Loucy (cell line): Measurements from ENCODE around the gene LYPD8.
"Not testable (repeated sequence)": the region's sequence is repeated elsewhere in the genome, so short reads cannot be mapped to it uniquely, and the experiment has no call there.

Experiments used
- H2AFZ ChIP-seq: fragments of 200-600 bp; sonication (generic); 2 replicates; pipeline ENCODE4 v1.6.0; 2016; ENCODE audit warnings: antibody characterized with exemption, mild to moderate bottlenecking, low read length, moderate library complexity
- H3F3A ChIP-seq: fragments of 200-600 bp; 2 replicates; pipeline ENCODE4 v1.6.0; 2016; ENCODE audit warnings: antibody characterized with exemption, low read depth, mild to moderate bottlenecking
- H3K27me3 ChIP-seq: fragments of 200-600 bp; sonication (generic); 2 replicates; pipeline ENCODE4 v1.6.1; 2014; ENCODE audit warnings: low read length, mild to moderate bottlenecking; ENCODE audit not compliant: insufficient read depth, poor library complexity, severe bottlenecking
- H3K36me3 ChIP-seq: fragments of 200-600 bp; sonication (generic); 2 replicates; pipeline ENCODE4 v1.6.1; 2016; ENCODE audit warnings: low read length; ENCODE audit not compliant: insufficient read depth
- H3K4me1 ChIP-seq: fragments of 200-600 bp; sonication (generic); 2 replicates; pipeline ENCODE4 v1.5.1; 2014; ENCODE audit warnings: low read length, mild to moderate bottlenecking; ENCODE audit not compliant: insufficient read depth, poor library complexity, severe bottlenecking
- H3K4me2 ChIP-seq: fragments of 200-600 bp; sonication (generic); 2 replicates; pipeline ENCODE4 v1.6.0; 2014; ENCODE audit warnings: antibody characterized with exemption, low read length, low read depth, mild to moderate bottlenecking; ENCODE audit not compliant: poor library complexity, severe bottlenecking
- H3K4me3 ChIP-seq: fragments of 200-600 bp; sonication (generic); 2 replicates; pipeline ENCODE4 v1.5.1; 2014; ENCODE audit warnings: low read length, mild to moderate bottlenecking, mixed read lengths; ENCODE audit not compliant: poor library complexity, severe bottlenecking
- H3K79me2 ChIP-seq: fragments of 200-600 bp; sonication (generic); 2 replicates; pipeline ENCODE4 v1.6.1; 2014; ENCODE audit warnings: low read length; ENCODE audit not compliant: insufficient read depth
- H3K9ac ChIP-seq: fragments of 200-600 bp; sonication (generic); 2 replicates; pipeline ENCODE4 v1.6.0; 2014; ENCODE audit warnings: mild to moderate bottlenecking, low read depth, low read length, moderate library complexity; ENCODE audit not compliant: poor library complexity, severe bottlenecking
- H3K9me2 ChIP-seq: fragments of 200-600 bp; sonication (generic); replicated peaks from 2 replicates; pipeline ENCODE4 v1.6.1; 2016; ENCODE audit warnings: low read depth, low read length, mixed read lengths
- H3K9me3 ChIP-seq: fragments of 200-600 bp; sonication (generic); 2 replicates; pipeline ENCODE4 v1.6.1; 2014; ENCODE audit warnings: mild to moderate bottlenecking, antibody characterized with exemption, low read length, low read depth; ENCODE audit not compliant: insufficient read depth
- H4K20me1 ChIP-seq: fragments of 200-600 bp; sonication (generic); 2 replicates; pipeline ENCODE4 v1.6.0; 2014; ENCODE audit warnings: antibody characterized with exemption, low read length, mild to moderate bottlenecking; ENCODE audit not compliant: insufficient read depth, poor library complexity, severe bottlenecking
- EZH2phosphoT487 ChIP-seq: fragments of 200-600 bp; IDR thresholded peaks from 2 replicates; pipeline ENCODE4 v1.6.1; 2018; ENCODE audit warnings: antibody characterized with exemption, mild to moderate bottlenecking, moderate library complexity, borderline replicate concordance
- TF ChIP-seq, protein P1 (sequence below): fragments of 200-600 bp; sonication (generic); conservative IDR thresholded peaks from 2 replicates; pipeline ENCODE4 v1.5.1; 2014; ENCODE audit warnings: mild to moderate bottlenecking, antibody characterized with exemption, low read length

Gene LYPD8, protein sequence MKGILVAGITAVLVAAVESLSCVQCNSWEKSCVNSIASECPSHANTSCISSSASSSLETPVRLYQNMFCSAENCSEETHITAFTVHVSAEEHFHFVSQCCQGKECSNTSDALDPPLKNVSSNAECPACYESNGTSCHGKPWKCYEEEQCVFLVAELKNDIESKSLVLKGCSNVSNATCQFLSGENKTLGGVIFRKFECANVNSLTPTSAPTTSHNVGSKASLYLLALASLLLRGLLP

DNA sequence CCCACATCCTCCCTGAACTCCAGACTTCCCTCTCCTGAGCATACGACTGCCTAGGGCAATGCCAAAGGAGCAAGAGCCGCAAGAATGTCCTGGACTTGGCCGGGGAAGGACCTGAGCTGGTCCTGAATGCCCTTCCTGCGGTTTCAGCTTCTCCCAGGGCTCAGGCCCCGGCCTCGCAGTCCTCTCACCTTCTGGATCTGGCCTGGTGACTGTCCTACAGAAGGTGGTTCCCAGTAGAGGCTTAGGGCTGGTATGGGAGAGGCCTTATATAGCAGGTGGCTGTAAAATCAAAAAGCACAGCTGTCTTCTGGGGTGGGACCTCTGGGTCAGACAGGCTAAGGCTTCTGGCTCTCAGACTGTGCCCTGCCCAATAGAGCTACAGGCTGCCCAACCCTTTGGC is at the start of gene LYPD8:
Gene LYPD8 (minus strand): TSS at position 243 of the 400 bp plus-strand sequence. CDS start 4,678 bp downstream, outside the sequence.
- H3K4me1 ChIP-seq, result no peaks in the 10 kb centered on the region
- no peaks in the 10 kb centered on the region for H3K36me3 ChIP-seq
- peaks cover 3% of the 10 kb centered on the region; the same call in 1 of the 2 replicates for H3K9me3 ChIP-seq
- no peaks in the 10 kb centered on the region for H4K20me1 ChIP-seq
- no peaks in the 10 kb centered on the region for H3K27me3 ChIP-seq
- no peak for TF ChIP-seq EZH2phosphoT487
- TF ChIP-seq, protein P1, sequence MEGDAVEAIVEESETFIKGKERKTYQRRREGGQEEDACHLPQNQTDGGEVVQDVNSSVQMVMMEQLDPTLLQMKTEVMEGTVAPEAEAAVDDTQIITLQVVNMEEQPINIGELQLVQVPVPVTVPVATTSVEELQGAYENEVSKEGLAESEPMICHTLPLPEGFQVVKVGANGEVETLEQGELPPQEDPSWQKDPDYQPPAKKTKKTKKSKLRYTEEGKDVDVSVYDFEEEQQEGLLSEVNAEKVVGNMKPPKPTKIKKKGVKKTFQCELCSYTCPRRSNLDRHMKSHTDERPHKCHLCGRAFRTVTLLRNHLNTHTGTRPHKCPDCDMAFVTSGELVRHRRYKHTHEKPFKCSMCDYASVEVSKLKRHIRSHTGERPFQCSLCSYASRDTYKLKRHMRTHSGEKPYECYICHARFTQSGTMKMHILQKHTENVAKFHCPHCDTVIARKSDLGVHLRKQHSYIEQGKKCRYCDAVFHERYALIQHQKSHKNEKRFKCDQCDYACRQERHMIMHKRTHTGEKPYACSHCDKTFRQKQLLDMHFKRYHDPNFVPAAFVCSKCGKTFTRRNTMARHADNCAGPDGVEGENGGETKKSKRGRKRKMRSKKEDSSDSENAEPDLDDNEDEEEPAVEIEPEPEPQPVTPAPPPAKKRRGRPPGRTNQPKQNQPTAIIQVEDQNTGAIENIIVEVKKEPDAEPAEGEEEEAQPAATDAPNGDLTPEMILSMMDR, result no peak
- H3K4me2 ChIP-seq, result no peak within 1 kb of the TSS
- no peak within 1 kb of the TSS for H2AFZ ChIP-seq
- H3K79me2 ChIP-seq, result no peaks in the 10 kb centered on the region
- H3K9ac ChIP-seq, result no peak within 1 kb of the TSS
- H3K9me2 ChIP-seq, result no peaks in the 10 kb centered on the region
- peaks cover 6% of the 10 kb centered on the region for H3F3A ChIP-seq
- H3K4me3 ChIP-seq, result no peak within 1 kb of the TSS

DNA sequence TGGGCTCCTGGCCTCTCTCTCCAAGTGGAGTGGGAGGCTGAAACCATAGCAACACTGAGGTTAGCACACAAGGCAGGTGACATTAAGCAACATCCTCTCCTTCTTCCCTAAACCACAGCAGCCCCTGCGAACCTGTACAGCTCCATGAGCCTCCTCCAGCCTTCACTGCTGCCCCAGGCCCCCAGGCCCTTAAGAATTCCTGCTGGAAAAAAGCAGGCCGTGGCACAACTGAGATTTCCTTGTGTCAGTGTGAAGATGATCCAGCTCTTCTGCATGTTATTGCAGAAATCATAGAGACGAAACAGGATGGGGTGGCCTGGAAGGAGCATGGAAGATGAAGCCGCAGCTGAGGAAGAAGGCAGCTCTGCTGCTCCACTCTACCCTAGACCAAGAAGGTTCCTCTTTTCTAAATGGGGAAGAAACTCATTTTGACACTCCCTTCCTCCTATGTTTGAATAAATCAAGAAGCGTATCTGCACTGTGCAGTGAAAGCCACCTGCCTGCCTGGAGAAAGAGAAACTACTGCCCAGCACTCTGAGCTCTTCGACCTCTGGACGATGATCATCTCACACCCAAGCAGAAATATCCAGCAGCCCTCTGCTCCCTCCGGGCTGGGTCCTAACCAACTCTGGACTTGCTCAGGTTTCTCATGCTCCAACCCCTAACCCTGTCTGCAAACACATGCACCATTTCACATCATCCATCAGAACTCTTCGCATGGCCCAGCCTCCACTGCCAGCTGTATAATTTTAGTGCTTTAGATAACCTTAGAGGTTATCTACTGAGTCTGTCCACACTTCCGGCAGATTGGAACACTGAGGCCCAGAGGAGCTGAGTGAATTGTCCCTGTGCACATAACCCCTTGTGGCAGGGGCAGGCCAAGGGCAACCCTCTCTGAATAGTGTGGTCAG is 49.5 kb upstream of the LYPD8 start:
- H3K27me3 ChIP-seq, result no peaks in the 10 kb centered on the region
- H3F3A ChIP-seq, result no peaks in the 10 kb centered on the region
- H2AFZ ChIP-seq, result no peak overlapping the region
- H3K4me2 ChIP-seq, result no peak overlapping the region
- no peaks in the 10 kb centered on the region for H3K36me3 ChIP-seq
- no peak for TF ChIP-seq EZH2phosphoT487
- TF ChIP-seq, protein P1, result no peak
- no peaks in the 10 kb centered on the region for H3K4me1 ChIP-seq
- no peaks in the 10 kb centered on the region for H4K20me1 ChIP-seq
- H3K9me3 ChIP-seq, result no peaks in the 10 kb centered on the region
- no peaks in the 10 kb centered on the region for H3K79me2 ChIP-seq
- H3K4me3 ChIP-seq, result no peak overlapping the region
- H3K9ac ChIP-seq, result no peak overlapping the region
- H3K9me2 ChIP-seq, result no peaks in the 10 kb centered on the region

DNA sequence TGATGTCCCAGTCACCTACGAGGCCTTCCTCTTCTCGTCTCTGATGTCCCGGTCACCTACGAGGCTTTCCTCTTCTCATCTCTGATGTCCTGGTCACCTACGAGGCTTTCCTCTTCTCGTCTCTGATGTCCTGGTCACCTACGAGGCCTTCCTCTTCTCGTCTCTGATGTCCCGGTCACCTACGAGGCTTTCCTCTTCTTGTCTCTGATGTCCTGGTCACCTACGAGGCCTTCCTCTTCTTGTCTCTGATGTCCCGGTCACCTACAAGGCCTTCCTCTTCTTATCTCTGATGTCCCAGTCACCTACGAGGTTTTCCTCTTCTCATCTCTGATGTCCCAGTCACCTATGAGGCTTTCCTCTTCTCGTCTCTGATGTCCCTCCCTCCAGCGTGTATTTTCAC is 47.9 kb upstream of the LYPD8 start:
- H4K20me1 ChIP-seq, H3K4me3 ChIP-seq, H3K27me3 ChIP-seq, H3K36me3 ChIP-seq, H2AFZ ChIP-seq, H3K9ac ChIP-seq, H3F3A ChIP-seq, H3K79me2 ChIP-seq, H3K4me1 ChIP-seq, H3K9me3 ChIP-seq, H3K4me2 ChIP-seq, H3K9me2 ChIP-seq: not testable (repeated sequence)
